ENCODE data around the gene SLIT3.
A peak's percentile ranks its signal among the peaks of the same experiment; 100 is the strongest.
"Not testable (repeated sequence)": the region's sequence is repeated elsewhere in the genome, so short reads cannot be mapped to it uniquely, and the experiment has no call there.

The SLIT3 gene

GRCh38 chr5:169116961-169117461, 183.9 kb downstream of the SLIT3 start:
- H3K4me3 ChIP-seq (ENCODE audit: low read depth, low read length) = no peak overlapping the region
- DNase-seq (ENCODE audit: low read depth) = peak; percentile 13
- TF ChIP-seq CTCF (IDR thresholded peaks at IDR 0.05; ENCODE audit: low read depth, low read length) (no peak), MAX (IDR thresholded peaks at IDR 0.05; ENCODE audit: low read depth, low read length) (no peak), MYC (IDR thresholded peaks at IDR 0.05; ENCODE audit: low read depth, low read length) (no peak), POLR2A (IDR thresholded peaks at IDR 0.05; ENCODE audit: extremely low read depth, insufficient read length) (no peak)

DNA sequence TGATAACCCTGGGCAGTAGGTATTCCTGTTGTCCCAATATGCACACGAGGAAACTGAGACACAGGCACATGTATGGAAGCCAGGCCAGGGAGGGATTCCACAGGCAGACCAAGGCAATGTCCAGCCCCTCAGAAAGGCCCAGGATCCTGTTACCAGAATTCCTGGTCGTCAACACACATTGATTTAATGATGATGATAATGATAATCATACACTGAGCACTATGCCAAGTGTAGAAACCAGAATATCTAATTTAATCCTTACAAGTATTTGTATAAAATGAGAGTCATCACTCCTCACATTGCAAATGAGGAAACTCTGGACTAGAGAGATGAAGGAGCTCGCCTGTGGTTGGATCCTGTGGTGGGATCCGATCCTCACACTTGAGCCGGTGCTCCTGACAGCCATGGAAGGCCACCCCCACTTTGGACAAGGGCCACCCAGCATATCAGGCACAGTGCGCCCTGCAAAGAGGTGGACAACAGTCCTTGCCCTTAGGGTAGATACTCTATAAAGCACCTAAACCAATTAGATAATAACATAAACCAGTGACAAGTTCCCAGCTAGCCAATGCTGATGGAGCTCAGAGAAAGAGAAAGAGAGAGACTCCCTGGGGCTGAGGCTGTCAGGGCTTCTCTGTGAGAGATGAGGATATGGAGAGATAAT, 185.3 kb downstream of the SLIT3 start:
- DNase-seq (ENCODE audit: low read depth) = no peak
- H3K4me3 ChIP-seq (ENCODE audit: low read depth, low read length) = no peak overlapping the region
- TF ChIP-seq MYC (IDR thresholded peaks at IDR 0.05; ENCODE audit: low read depth, low read length) = no peak
- TF ChIP-seq CTCF (IDR thresholded peaks at IDR 0.05; ENCODE audit: low read depth, low read length) = no peak
- no peak for TF ChIP-seq POLR2A (IDR thresholded peaks at IDR 0.05; ENCODE audit: extremely low read depth, insufficient read length)
- no peak for TF ChIP-seq MAX (IDR thresholded peaks at IDR 0.05; ENCODE audit: low read depth, low read length)

DNA sequence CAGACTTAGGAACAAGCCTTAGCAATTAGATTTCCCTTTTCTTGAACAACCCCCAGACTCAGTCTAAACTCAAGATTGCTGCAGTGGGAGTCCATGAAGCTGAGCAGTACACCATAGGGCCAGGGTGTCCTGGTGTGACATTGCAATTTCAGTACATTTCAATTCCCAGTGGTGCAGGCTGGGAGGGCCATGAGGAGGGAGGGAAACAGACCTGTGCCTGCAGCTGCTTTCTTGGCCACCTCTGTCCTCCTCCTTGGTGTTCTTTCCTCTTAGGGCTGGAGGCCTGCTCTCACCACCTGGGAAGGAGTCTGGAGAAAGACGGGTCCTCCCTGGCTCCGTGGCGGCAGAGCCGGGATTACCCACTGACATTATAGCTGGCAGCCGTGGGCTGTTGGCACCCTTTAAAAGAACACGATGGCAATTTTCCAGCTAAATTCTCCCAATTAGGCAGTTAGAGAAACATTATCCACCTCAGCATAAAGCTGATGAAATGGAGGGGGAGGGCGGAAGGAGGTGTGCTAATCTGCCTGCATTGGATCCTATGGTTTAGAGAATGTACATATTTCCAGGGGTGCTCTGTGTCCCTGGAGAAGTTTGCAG, 186.4 kb downstream of the SLIT3 start:
- H3K4me3 ChIP-seq (ENCODE audit: low read depth, low read length) = no peak overlapping the region
- DNase-seq (ENCODE audit: low read depth) = no peak
- no peak for TF ChIP-seq MYC (IDR thresholded peaks at IDR 0.05; ENCODE audit: low read depth, low read length)
- no peak for TF ChIP-seq MAX (IDR thresholded peaks at IDR 0.05; ENCODE audit: low read depth, low read length)
- TF ChIP-seq POLR2A (IDR thresholded peaks at IDR 0.05; ENCODE audit: extremely low read depth, insufficient read length) = no peak
- no peak for TF ChIP-seq CTCF (IDR thresholded peaks at IDR 0.05; ENCODE audit: low read depth, low read length)

DNA sequence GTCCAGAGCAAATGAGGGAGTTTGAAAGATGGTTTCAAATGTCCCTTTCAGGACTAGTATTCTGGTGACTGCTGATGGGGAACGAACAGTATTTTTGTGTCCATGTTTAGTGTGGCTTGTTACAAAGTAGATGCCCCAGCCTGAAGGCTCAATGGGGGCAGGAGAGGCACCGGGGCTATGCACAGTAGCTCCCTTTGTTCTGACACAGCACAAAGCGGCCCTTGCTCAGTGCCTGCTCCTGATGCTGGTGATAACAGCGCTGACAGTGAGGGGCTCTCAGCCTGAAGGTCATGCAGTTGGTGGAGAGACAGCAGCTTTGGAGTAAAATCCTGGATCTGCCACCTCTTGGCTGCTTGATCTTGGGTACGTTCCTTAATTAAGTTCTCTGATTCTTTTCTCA, 188.9 kb downstream of the SLIT3 start:
- TF ChIP-seq MYC (IDR thresholded peaks at IDR 0.05; ENCODE audit: low read depth, low read length) = no peak
- TF ChIP-seq CTCF (IDR thresholded peaks at IDR 0.05; ENCODE audit: low read depth, low read length) = no peak
- no peak for TF ChIP-seq MAX (IDR thresholded peaks at IDR 0.05; ENCODE audit: low read depth, low read length)
- TF ChIP-seq POLR2A (IDR thresholded peaks at IDR 0.05; ENCODE audit: extremely low read depth, insufficient read length) = no peak
- no peak overlapping the region for H3K4me3 ChIP-seq (ENCODE audit: low read depth, low read length)
- no peak for DNase-seq (ENCODE audit: low read depth)

- TF ChIP-seq POLR2A (IDR thresholded peaks at IDR 0.05; ENCODE audit: extremely low read depth, insufficient read length) (no peak), CTCF (IDR thresholded peaks at IDR 0.05; ENCODE audit: low read depth, low read length) (no peak), MAX (IDR thresholded peaks at IDR 0.05; ENCODE audit: low read depth, low read length) (no peak), MYC (IDR thresholded peaks at IDR 0.05; ENCODE audit: low read depth, low read length) (no peak)
- H3K4me3 ChIP-seq (ENCODE audit: low read depth, low read length) = no peak overlapping the region
- no peak for DNase-seq (ENCODE audit: low read depth)
Observed at GRCh38 chr5:169106911-169107706, 193.8 kb downstream of the SLIT3 start.

- H3K4me3 ChIP-seq (ENCODE audit: low read depth, low read length); DNase-seq (ENCODE audit: low read depth): not testable (repeated sequence)
Observed at GRCh38 chr5:169105582-169105981, 195.4 kb downstream of the SLIT3 start.

Measured in NB4 (cell line).